ENCODE measurements around the gene CAMK2A. TPM values are rescaled to one million over a fixed set of nuclear protein-coding genes. Genes with fewer than 3 reads are reported as not detected.
A peak's percentile ranks its signal among the peaks of the same experiment; 100 is the strongest.

Gene CAMK2A
- total RNA-seq, 1 experiment from 2014 or later: 0.13 TPM

DNA sequence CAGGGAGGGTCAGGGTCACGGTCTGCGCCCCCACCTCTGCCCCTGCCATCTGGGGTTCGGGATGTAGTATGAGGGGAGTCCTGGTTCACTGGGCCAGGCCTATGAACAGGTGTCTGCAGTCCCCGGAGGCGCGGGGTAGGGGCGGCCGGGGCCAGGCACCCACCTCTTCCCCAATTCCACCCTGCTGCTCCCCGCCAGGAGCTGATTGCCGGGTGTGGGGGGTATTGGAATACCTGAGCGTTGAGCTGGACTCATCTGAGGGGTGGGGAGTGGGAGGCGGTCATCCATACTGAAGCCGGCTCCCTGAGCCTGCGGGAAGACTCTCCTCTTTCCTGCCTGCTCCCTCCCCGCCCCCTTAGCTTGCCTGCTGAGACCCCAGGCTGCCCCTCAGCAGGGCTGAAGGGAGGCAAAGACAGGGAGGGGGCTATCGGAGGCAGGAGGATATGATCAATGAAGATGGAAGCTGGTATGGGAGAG is 99.0 kb downstream of the CAMK2A start:
- no TSS peak for BruUV-seq (replicated peaks)
- 0 out of 2 replicates have a peak overlapping the region, but pooled peaks have one; percentile 11 for H3K4me2 ChIP-seq
- POLR2A ChIA-PET (ENCODE audit: unreplicated experiment): no interaction called here

DNA sequence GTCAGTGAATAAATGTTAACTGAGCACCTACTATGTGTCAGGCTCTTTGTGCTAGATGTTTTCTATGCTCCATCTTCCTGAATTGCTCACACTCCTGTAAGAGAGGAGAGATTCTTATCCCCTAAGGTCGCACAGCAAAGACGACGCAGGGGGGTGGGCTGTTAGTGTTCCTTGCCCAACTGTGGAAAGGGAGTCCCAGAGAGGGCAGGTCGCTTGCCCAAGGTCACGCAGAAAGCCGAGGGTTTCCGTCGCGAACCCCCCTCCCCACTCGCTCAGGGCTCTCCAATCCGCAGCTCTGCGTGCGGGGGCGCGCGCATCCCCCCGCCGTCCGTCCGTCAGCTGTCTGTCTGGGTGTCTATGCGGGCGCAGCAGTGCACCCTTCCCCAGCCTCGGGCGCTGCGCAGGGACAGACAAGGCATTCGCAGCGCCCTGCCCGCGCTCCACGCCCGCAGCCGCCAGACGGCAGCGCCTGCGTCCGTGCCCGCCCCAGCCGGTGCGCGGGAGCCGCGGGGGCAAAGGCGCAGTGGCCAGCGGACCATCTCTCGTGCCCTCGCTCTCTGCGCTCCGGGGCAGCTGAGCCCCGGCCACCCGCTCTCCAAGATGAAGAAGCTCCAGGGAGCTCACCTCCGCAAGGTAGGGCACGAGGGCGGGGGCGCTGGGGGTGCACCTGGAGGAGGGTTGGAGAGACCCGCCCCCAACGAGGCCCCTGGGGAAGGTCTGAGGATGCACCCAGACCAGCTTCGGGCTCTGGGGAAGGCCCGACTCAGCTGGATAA is 99.7 kb downstream of the CAMK2A start, which contains the start of gene SLC6A7:
Gene SLC6A7 (plus strand): TSS at position 335 of the 775 bp plus-strand sequence. CDS start 266 bp downstream, at position 601.
- Histone ChIP-seq H3K27ac (no peak within 1 kb of the TSS), H3K36me3 (ENCODE audit: low read depth) (no peaks in the 10 kb centered on the region), H2AFZ (no peak within 1 kb of the TSS), H3K4me3 (no peak within 1 kb of the TSS), H4K20me1 (ENCODE audit: insufficient read depth) (no peaks in the 10 kb centered on the region), H3K9me3 (ENCODE audit: insufficient read depth, low read depth) (no peaks in the 10 kb centered on the region), H3K4me2 (0 out of 2 replicates have a peak within 1 kb of the TSS, but pooled peaks have one; percentile 11), H3F3A (ENCODE audit: insufficient read depth, low read depth) (no peaks in the 10 kb centered on the region), H3K27me3 (ENCODE audit: insufficient read depth, low read depth) (peaks cover 25% of the 10 kb centered on the region), H3K4me1 (replicated peaks; ENCODE audit: insufficient read depth) (0 out of 2 replicates have a peak, but pooled peaks cover 5% of the 10 kb centered on the region), H3K79me2 (ENCODE audit: low read depth) (no peaks in the 10 kb centered on the region), H3K9me2 (ENCODE audit: insufficient read depth) (no peaks in the 10 kb centered on the region)
- DNase-seq: no peak
- CTCF ChIA-PET: no interaction called here
- BruUV-seq (replicated peaks): no TSS peak
- TF ChIP-seq EZH2 (IDR thresholded peaks at IDR 0.05; ENCODE audit: low read depth) (no peak), CTCF (conservative IDR thresholded peaks at IDR 0.05) (no peak)
- POLR2A ChIA-PET (ENCODE audit: unreplicated experiment): no interaction called here
- intact Hi-C loops (cut with micrococcal nuclease; ENCODE audit: unreplicated experiment): no loop called here

More for the DNA sequence above, 99.0 kb downstream of the CAMK2A start:
- Histone ChIP-seq H3K9me2 (ENCODE audit: insufficient read depth) (no peaks in the 10 kb centered on the region), H3F3A (ENCODE audit: insufficient read depth, low read depth) (no peaks in the 10 kb centered on the region), H3K36me3 (ENCODE audit: low read depth) (no peaks in the 10 kb centered on the region), H3K9me3 (ENCODE audit: insufficient read depth, low read depth) (no peaks in the 10 kb centered on the region), H3K4me1 (replicated peaks; ENCODE audit: insufficient read depth) (0 out of 2 replicates have a peak, but pooled peaks cover 5% of the 10 kb centered on the region), H4K20me1 (ENCODE audit: insufficient read depth) (no peaks in the 10 kb centered on the region), H3K27ac (no peak overlapping the region), H2AFZ (no peak overlapping the region), H3K27me3 (ENCODE audit: insufficient read depth, low read depth) (peaks cover 25% of the 10 kb centered on the region), H3K4me3 (no peak overlapping the region), H3K79me2 (ENCODE audit: low read depth) (no peaks in the 10 kb centered on the region)
- TF ChIP-seq CTCF (conservative IDR thresholded peaks at IDR 0.05) (no peak), EZH2 (IDR thresholded peaks at IDR 0.05; ENCODE audit: low read depth) (no peak)
- CTCF ChIA-PET: no interaction called here
- no peak for DNase-seq
- intact Hi-C loops (cut with micrococcal nuclease; ENCODE audit: unreplicated experiment): no loop called here

- Histone ChIP-seq H3K4me1 (replicated peaks; ENCODE audit: insufficient read depth) (0 out of 2 replicates have a peak, but pooled peaks cover 5% of the 10 kb centered on the region), H3K4me2 (no peak overlapping the region), H3K27me3 (ENCODE audit: insufficient read depth, low read depth) (peaks cover 25% of the 10 kb centered on the region), H3K79me2 (ENCODE audit: low read depth) (no peaks in the 10 kb centered on the region), H3K9me2 (ENCODE audit: insufficient read depth) (no peaks in the 10 kb centered on the region), H2AFZ (no peak overlapping the region), H3K36me3 (ENCODE audit: low read depth) (no peaks in the 10 kb centered on the region), H3K9me3 (ENCODE audit: insufficient read depth, low read depth) (no peaks in the 10 kb centered on the region), H3K27ac (no peak overlapping the region), H3K4me3 (no peak overlapping the region), H3F3A (ENCODE audit: insufficient read depth, low read depth) (no peaks in the 10 kb centered on the region), H4K20me1 (ENCODE audit: insufficient read depth) (no peaks in the 10 kb centered on the region)
- no peak for DNase-seq
- no TSS peak for BruUV-seq (replicated peaks)
- TF ChIP-seq CTCF (conservative IDR thresholded peaks at IDR 0.05) (no peak), EZH2 (IDR thresholded peaks at IDR 0.05; ENCODE audit: low read depth) (no peak)
- intact Hi-C loops (cut with micrococcal nuclease; ENCODE audit: unreplicated experiment): no loop called here
- POLR2A ChIA-PET (ENCODE audit: unreplicated experiment): no interaction called here
- CTCF ChIA-PET: no interaction called here
Measured at GRCh38 chr5:150189326-150189725, 100.2 kb downstream of the CAMK2A start.
